IPS DF 6.9 (cell line): ENCODE results near the gene L3MBTL1.

Experiments used
- DNase-seq: peaks from one replicate; pipeline ENCODE4 v3.0.0-alpha.2; 2013; ENCODE audit warnings: low read depth, low spot score
- H3K27ac ChIP-seq: one replicate; pipeline ENCODE4 v1.5.1; 2013; ENCODE audit warnings: low read length, control low read depth
- H3K27me3 ChIP-seq: 2 replicates; pipeline ENCODE4 v1.6.1; 2013; ENCODE audit warnings: mild to moderate bottlenecking, low read length; ENCODE audit not compliant: control insufficient read depth, insufficient read depth
- H3K36me3 ChIP-seq: 2 replicates; pipeline ENCODE4 v1.6.1; 2013; ENCODE audit warnings: low read length; ENCODE audit not compliant: control insufficient read depth, insufficient read depth
- H3K4me1 ChIP-seq: 2 replicates; pipeline ENCODE4 v1.6.1; 2013; ENCODE audit warnings: low read length; ENCODE audit not compliant: control insufficient read depth, insufficient read depth
- H3K4me3 ChIP-seq: 2 replicates; pipeline ENCODE4 v1.5.1; 2013; ENCODE audit warnings: mild to moderate bottlenecking, low read length
- H3K9me3 ChIP-seq: 2 replicates; pipeline ENCODE4 v1.6.1; 2013; ENCODE audit warnings: low read length, inconsistent platforms; ENCODE audit not compliant: control insufficient read depth, insufficient read depth
- WGBS: extraction: QIAGEN DNeasy Blood & Tissue Kit; methylation state at CpG from one replicate; pipeline ENCODE4 v1.1.7; 2013; ENCODE audit warnings: mixed read lengths, missing lambda C conversion rate; ENCODE audit not compliant: insufficient read length, insufficient coverage; 5-methylcytosine and 5-hydroxymethylcytosine counted together

L3MBTL1 gene

DNA sequence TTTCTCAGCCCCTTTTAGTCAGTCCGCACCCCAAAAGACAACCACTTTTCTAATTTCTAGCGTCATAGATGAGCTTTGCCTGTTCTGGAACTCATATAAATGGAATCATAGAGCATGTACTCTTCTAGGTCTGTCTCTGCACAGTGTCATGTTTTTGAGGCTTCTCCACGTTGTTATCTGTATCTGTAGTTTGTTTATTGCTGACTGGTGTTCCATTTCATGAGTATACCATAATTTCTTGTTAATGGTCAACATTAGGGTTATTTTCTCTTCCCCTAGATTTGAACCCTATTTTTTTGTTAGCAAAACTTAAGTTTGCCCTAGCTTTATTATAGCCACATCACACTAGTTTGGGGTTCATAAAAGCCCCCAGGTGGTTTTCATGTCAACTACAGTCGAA, 35.2 kb downstream of the L3MBTL1 start:
- no CpG with 5 or more reads among the region's 4 CpGs for WGBS
- Histone ChIP-seq H3K4me1 (no peaks in the 10 kb centered on the region), H3K36me3 (no peaks in the 10 kb centered on the region), H3K27ac (no peak overlapping the region), H3K9me3 (no peaks in the 10 kb centered on the region), H3K4me3 (no peak overlapping the region), H3K27me3 (no peaks in the 10 kb centered on the region)
- no peak for DNase-seq

DNA sequence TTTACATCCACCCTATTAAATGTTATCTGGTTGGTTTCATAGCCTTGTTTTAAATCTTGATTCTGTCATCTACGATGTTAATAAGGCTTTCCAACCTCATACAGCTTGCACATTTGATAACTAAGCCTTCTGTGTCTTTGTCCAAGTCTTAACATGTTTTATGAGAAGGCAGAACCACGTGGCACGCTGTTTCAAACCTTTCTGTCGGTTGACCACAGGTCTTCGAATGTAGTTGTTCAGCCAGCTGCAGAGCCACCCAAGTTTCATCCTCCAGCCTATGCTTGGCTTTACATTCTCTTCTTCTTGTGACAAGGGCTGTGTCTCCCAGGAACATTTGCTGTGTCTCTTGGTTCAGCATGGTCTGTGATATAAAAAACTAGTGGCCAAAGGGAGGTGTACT, 35.6 kb downstream of the L3MBTL1 start:
- Histone ChIP-seq H3K9me3 (no peaks in the 10 kb centered on the region), H3K4me3 (no peak overlapping the region), H3K4me1 (no peaks in the 10 kb centered on the region), H3K27ac (no peak overlapping the region), H3K27me3 (no peaks in the 10 kb centered on the region), H3K36me3 (no peaks in the 10 kb centered on the region)
- WGBS = no CpG with 5 or more reads among the region's 5 CpGs
- DNase-seq = no peak

- DNase-seq = no peak
- WGBS = no CpG with 5 or more reads among the region's 9 CpGs
- no peaks in the 10 kb centered on the region for H3K9me3 ChIP-seq
Measured at GRCh38 chr20:43544501-43544900, 37.0 kb downstream of the L3MBTL1 start.

DNA sequence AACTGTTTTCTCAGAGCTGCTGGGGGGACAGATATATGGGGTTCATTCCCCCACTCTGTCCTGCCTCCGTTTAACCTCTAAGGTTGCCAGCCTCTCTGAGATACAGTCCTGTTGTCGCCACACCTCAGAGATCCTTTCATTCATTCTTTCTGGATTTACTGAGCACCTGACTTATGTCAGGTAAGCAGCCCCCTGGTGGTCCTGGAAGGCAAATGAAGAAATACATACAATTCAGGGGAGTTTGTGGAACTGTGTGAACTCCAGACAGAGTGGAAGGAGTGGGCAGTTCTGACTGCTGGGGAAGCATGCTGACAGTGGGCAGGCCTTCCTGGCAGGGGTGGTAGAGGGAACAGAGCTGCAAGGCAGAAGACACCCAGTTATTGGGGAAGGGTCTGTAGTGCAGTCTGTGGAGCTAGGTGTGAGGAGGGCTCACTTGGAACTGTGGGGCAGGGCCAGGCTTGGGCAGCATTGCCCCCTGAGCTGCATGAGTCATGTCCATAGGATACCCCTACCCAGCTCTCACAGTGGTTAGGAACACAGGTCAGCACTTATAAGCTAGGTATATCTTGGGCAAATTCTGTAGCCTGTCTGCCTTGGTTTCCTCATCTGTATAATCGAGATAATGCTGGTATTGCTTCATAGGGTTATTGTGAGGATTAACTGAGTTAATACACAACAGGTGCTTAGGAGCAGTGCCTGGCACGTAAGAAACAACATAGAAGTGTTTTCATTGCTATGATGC, 38.5 kb downstream of the L3MBTL1 start:
- Histone ChIP-seq H3K9me3 (no peaks in the 10 kb centered on the region), H3K4me1 (no peaks in the 10 kb centered on the region), H3K36me3 (no peaks in the 10 kb centered on the region), H3K4me3 (no peak overlapping the region), H3K27me3 (no peaks in the 10 kb centered on the region), H3K27ac (no peak overlapping the region)
- DNase-seq = no peak
- no CpG with 5 or more reads among the region's 4 CpGs for WGBS

More at GRCh38 chr20:43544501-43544900, 37.0 kb downstream of the L3MBTL1 start:
- Histone ChIP-seq H3K27ac (no peak overlapping the region), H3K4me3 (no peak overlapping the region), H3K27me3 (no peaks in the 10 kb centered on the region), H3K36me3 (no peaks in the 10 kb centered on the region), H3K4me1 (no peaks in the 10 kb centered on the region)

- H3K9me3 ChIP-seq = no peaks in the 10 kb centered on the region
Measured at GRCh38 chr20:43548273-43548880, 40.9 kb downstream of the L3MBTL1 start.

GRCh38 chr20:43549416-43550065, 42.0 kb downstream of the L3MBTL1 start:
- no peaks in the 10 kb centered on the region for H3K9me3 ChIP-seq
- H3K4me1 ChIP-seq = no peaks in the 10 kb centered on the region
- no peaks in the 10 kb centered on the region for H3K27me3 ChIP-seq
- no peaks in the 10 kb centered on the region for H3K36me3 ChIP-seq
- H3K27ac ChIP-seq = no peak overlapping the region
- H3K4me3 ChIP-seq = no peak overlapping the region
- no peak for DNase-seq
- no CpG with 5 or more reads among the region's 4 CpGs for WGBS

More at GRCh38 chr20:43548273-43548880, 40.9 kb downstream of the L3MBTL1 start:
- DNase-seq = no peak
- WGBS = no CpG with 5 or more reads among the region's 5 CpGs
- no peak overlapping the region for H3K27ac ChIP-seq
- H3K27me3 ChIP-seq = no peaks in the 10 kb centered on the region
- no peaks in the 10 kb centered on the region for H3K4me1 ChIP-seq
- H3K4me3 ChIP-seq = no peak overlapping the region
- no peaks in the 10 kb centered on the region for H3K36me3 ChIP-seq

DNA sequence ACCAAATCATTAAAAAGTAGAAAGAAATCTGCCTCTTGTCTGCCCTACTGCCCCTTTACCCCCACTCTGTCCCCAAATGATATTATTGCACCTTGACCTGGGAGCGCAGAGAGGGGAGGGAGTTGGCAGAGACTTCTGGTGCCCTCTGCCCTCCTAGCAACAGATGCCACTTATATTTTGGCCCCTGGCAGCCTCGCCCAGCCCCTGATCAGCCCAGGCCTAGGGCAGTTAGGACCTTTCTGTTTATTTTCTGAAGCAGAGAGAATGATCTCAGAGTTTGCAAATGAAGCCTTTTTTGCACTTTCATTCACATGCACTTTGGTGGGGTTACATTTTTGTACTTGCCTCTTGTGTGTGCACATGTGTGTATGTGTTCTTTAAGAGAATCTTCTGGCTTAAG, 43.0 kb downstream of the L3MBTL1 start:
- DNase-seq = no peak
- Histone ChIP-seq H3K4me3 (no peak overlapping the region), H3K36me3 (no peaks in the 10 kb centered on the region), H3K4me1 (no peaks in the 10 kb centered on the region), H3K27me3 (no peaks in the 10 kb centered on the region), H3K27ac (no peak overlapping the region), H3K9me3 (no peaks in the 10 kb centered on the region)
- WGBS = no CpG with 5 or more reads among the region's 2 CpGs

DNA sequence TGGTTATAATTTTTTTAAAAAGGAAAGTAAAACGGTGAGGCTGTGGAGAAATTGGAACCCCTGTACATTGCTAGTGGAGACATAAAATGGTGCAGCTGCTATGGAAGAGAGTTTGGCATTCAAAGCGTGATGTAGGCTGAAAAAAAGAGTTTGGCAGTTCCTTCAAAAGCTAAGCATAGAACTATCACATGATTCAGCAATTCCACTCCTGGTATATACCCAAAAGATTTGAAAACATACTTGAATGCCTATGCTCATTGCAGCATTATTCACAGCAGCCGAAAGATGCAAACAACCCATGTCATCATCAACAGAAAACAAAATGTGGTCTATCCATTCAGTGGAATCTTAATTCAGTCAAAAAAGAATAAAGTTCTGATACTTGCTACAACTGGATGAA, 46.9 kb downstream of the L3MBTL1 start:
- no CpG with 5 or more reads among the region's 3 CpGs for WGBS
- Histone ChIP-seq H3K36me3 (no peaks in the 10 kb centered on the region), H3K9me3 (no peaks in the 10 kb centered on the region), H3K4me3 (no peak overlapping the region), H3K4me1 (no peaks in the 10 kb centered on the region), H3K27me3 (no peaks in the 10 kb centered on the region), H3K27ac (no peak overlapping the region)
- no peak for DNase-seq

DNA sequence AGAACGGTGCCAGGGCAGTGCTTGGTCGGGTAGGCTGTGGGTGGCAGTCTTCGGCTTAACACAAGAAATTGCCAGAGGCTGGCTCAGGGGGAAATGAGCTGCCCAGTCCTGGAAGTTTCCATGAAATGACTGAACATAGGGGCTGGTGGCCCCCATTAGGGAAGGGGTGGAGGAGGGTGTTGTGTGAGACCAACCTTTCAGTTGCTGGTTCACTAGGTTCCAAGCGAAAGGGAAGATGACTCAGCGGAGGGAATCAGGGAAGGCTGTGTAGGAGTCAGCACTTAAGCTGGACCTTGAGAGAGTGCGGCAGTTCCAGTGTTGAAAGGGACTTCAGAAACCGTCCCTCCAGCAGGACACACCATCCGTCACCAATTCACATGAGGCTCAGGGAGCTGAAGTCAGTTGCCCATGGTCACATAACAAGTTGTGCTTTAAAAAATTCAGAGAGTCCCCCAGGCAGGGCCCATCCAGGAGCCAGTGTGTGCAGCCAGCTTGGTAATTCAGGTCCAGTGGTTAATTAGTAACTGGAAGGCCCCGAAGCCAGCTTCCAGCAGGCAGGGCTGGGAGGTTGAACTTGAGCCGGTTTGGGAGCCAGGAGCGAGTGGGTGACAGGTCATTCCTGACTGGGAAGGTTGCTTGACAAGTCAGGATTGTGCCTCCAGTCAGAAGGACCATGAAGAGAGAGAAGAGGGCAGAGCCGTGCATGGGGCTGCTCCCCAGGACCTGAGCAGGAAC, 51.1 kb downstream of the L3MBTL1 start, which contains the start of gene SGK2:
Gene SGK2, plus strand, starts transcription at position 616 of the 735 bp plus-strand sequence. CDS start 7,469 bp downstream, outside the sequence.
- WGBS = no CpG with 5 or more reads among the region's 12 CpGs
- Histone ChIP-seq H3K27me3 (no peaks in the 10 kb centered on the region), H3K9me3 (no peaks in the 10 kb centered on the region), H3K36me3 (no peaks in the 10 kb centered on the region), H3K4me1 (no peaks in the 10 kb centered on the region), H3K27ac (no peak within 1 kb of the TSS), H3K4me3 (no peak within 1 kb of the TSS)
- no peak for DNase-seq
